Activated T-cell treated with anti-CD3 and anti-CD28 coated beads for 4 hours (primary cell): Measurements from ENCODE around the gene RETSAT.

Experiments used
- DNase-seq: peaks from one replicate; pipeline ENCODE4 v3.0.0-alpha.2; 2020

Gene RETSAT

GRCh38 chr2:85302121-85302520 is 52.2 kb downstream of the RETSAT start:
- no peak for DNase-seq
